Measurements from ENCODE around the gene PDE6D. TPM values are rescaled to one million over a fixed set of nuclear protein-coding genes. Genes with fewer than 3 reads are reported as not detected.
A peak's percentile ranks its signal among the peaks of the same experiment; 100 is the strongest.

The PDE6D gene
- total and polyA plus RNA-seq, 2 of the 13 experiments (the other 11 are each of a cell fraction or from before 2014, with no cell fraction given) = 14.1 to 23.2 TPM

DNA sequence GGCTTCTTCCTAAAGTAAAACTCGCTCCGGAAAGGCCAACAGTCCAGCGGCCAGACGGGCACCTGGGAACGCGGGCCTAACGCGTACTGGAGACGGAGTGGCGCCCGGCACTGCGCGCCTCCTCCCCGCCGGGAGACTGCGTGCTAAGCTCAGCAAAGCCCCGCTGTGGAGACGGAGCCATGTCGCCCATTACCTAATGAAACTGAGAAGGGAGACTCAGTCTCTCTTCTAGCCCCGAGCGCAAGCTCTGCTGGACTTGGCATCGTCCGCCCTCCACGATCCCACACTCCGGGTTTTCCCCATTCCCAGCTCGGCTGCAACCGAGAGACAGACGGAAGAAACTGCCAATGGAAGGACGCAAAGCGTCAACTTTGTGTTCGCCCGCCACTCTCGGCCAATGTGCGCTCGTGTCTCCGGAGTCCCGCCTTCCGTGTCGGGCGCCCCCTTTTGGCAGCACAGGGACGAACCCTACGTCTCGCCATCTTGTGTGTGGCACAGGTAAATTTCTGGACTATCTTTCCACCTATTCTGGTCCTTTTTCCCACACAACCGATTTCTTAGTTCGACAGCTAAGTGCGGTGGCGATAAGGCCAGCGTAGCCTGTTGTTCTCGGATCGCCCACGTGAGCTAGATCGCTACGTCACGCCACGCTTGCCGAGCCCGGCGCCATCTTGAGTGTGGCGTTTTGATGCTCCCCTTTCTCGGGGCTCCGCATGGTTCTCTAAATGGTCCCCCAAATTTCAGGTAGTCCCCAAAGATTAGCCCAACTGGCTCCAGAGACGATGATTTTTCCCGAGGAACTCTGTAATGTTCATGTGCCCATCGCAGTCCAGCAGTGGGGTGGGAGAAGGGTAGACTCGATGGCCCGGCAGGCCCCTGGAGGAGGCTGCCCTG is 74.1 kb downstream of the PDE6D start (continued):
- TF ChIP-seq RAD51 (IDR thresholded peaks at IDR 0.05; ENCODE audit: borderline replicate concordance) (no peak), MAFG (CRISPR knock-in tag; IDR thresholded peaks at IDR 0.05) (no peak), ZNF260 (CRISPR knock-in tag; IDR thresholded peaks at IDR 0.05; ENCODE audit: borderline replicate concordance, low read depth) (no peak), HIVEP1 (CRISPR knock-in tag; IDR thresholded peaks at IDR 0.05) (peak; percentile 73; the same call in 1 of the 2 replicates), RFX5 (IDR thresholded peaks at IDR 0.05; ENCODE audit: low read depth, low read length) (0 out of 2 replicates have a peak, but pooled peaks have one; percentile 34), ATM (IDR thresholded peaks at IDR 0.05; ENCODE audit: borderline replicate concordance) (no peak), POLR2A (IDR thresholded peaks at IDR 0.05; ENCODE audit: insufficient read depth in 1 of 2, low read depth in 2 of 2, low read length in 2 of 2) (peak in 1 of 2 experiments; percentile 79; a peak in 2 of 4 replicates), GFI1 (CRISPR knock-in tag; IDR thresholded peaks at IDR 0.05; ENCODE audit: borderline replicate concordance) (peak; percentile 61; the same call in 1 of the 2 replicates), ZNF589 (CRISPR knock-in tag; conservative IDR thresholded peaks at IDR 0.05) (peak; percentile 69; the same call in 1 of the 2 replicates), U2AF1 (optimal IDR thresholded peaks at IDR 0.05; ENCODE audit: low read depth, low read length) (no peak)
- TF ChIP-seq, protein P1, sequence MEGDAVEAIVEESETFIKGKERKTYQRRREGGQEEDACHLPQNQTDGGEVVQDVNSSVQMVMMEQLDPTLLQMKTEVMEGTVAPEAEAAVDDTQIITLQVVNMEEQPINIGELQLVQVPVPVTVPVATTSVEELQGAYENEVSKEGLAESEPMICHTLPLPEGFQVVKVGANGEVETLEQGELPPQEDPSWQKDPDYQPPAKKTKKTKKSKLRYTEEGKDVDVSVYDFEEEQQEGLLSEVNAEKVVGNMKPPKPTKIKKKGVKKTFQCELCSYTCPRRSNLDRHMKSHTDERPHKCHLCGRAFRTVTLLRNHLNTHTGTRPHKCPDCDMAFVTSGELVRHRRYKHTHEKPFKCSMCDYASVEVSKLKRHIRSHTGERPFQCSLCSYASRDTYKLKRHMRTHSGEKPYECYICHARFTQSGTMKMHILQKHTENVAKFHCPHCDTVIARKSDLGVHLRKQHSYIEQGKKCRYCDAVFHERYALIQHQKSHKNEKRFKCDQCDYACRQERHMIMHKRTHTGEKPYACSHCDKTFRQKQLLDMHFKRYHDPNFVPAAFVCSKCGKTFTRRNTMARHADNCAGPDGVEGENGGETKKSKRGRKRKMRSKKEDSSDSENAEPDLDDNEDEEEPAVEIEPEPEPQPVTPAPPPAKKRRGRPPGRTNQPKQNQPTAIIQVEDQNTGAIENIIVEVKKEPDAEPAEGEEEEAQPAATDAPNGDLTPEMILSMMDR (CRISPR knock-in tag; IDR thresholded peaks at IDR 0.05) = peak; percentile 98
- TF ChIP-seq, protein P2, sequence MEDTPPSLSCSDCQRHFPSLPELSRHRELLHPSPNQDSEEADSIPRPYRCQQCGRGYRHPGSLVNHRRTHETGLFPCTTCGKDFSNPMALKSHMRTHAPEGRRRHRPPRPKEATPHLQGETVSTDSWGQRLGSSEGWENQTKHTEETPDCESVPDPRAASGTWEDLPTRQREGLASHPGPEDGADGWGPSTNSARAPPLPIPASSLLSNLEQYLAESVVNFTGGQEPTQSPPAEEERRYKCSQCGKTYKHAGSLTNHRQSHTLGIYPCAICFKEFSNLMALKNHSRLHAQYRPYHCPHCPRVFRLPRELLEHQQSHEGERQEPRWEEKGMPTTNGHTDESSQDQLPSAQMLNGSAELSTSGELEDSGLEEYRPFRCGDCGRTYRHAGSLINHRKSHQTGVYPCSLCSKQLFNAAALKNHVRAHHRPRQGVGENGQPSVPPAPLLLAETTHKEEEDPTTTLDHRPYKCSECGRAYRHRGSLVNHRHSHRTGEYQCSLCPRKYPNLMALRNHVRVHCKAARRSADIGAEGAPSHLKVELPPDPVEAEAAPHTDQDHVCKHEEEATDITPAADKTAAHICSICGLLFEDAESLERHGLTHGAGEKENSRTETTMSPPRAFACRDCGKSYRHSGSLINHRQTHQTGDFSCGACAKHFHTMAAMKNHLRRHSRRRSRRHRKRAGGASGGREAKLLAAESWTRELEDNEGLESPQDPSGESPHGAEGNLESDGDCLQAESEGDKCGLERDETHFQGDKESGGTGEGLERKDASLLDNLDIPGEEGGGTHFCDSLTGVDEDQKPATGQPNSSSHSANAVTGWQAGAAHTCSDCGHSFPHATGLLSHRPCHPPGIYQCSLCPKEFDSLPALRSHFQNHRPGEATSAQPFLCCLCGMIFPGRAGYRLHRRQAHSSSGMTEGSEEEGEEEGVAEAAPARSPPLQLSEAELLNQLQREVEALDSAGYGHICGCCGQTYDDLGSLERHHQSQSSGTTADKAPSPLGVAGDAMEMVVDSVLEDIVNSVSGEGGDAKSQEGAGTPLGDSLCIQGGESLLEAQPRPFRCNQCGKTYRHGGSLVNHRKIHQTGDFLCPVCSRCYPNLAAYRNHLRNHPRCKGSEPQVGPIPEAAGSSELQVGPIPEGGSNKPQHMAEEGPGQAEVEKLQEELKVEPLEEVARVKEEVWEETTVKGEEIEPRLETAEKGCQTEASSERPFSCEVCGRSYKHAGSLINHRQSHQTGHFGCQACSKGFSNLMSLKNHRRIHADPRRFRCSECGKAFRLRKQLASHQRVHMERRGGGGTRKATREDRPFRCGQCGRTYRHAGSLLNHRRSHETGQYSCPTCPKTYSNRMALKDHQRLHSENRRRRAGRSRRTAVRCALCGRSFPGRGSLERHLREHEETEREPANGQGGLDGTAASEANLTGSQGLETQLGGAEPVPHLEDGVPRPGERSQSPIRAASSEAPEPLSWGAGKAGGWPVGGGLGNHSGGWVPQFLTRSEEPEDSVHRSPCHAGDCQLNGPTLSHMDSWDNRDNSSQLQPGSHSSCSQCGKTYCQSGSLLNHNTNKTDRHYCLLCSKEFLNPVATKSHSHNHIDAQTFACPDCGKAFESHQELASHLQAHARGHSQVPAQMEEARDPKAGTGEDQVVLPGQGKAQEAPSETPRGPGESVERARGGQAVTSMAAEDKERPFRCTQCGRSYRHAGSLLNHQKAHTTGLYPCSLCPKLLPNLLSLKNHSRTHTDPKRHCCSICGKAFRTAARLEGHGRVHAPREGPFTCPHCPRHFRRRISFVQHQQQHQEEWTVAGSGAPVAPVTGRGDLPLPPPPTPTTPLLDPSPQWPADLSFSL (CRISPR knock-in tag; IDR thresholded peaks at IDR 0.05) = no peak
